Endometrium (tissue), 2 donors: ENCODE measurements around the gene GSTT2.
"Not testable (repeated sequence)": the region's sequence is repeated elsewhere in the genome, so short reads cannot be mapped to it uniquely, and the experiment has no call there.

Experiments used
- FAIRE-seq: peaks from 2 replicates; lab custom pipeline; 2012; peaks lifted over from hg19 to GRCh38; lab: Jason Lieb, UNC
- donor health status: control.
- donor health status: control.

Gene GSTT2

DNA sequence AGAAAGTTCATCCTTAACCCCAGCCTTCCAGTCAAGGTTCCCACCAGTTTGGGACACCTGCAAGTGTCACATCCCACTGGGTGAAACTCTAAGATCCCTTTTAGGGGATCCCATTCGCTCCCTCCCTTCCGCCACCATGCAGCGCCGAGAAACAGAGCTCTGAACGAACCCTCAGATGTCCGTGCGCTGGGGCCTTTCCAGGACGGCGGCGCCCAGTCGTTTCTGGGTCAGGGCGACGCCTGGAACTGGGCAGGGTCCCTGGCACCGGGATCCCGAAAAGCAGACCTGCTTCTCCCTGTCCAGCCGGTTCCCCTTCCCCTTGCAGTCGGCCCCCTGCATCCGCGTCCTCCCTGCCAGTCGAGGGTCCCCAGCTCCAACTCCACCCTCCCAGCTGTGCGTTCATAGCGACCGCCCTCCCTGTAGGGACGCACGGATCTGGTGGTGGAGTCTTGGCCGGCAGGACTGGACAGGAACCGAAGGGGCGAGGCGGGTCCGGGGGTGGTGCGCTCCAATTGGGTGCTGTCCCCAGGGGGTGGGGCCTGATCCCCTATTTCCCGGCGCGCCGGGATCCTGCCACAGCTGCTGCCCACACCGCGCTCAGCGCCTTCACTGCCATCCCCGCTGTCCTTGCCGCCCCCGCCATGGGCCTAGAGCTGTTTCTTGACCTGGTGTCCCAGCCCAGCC is at the start of gene GSTT2:
TSS of gene GSTT2 (plus strand) at position 578 of the 684 bp plus-strand sequence.
- peak; percentile 70 for FAIRE-seq

DNA sequence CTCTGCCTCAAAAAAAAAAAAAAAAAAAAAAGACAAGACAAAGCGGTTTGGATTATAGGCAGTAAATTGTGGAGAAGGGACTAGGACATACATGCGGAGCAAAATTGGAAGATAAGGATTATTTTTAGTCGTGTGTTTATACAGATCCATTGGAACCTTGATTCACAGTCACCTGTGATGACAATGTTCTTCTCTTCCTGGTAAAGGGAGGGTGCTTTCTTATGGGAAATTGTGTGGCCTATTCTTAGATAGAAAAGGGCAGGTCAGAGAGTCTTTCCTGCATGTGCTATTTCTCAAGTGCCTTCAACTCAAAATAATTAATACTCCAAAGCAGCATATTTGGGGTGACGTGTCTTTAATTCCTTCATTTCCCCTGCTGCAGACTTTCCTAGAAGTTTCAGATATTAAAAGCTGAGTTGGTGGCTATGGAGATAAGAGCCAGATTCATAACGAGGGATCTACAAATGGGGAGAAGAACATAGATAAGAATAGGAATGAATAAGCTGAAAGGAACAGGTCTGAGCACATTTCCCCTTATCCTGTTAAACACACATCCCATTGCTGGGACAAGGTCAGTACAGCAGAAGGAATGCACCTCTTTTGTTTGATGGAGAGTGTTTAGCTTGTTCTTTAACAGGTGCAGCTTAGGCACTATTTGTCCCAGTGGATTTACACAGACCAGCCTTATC is 41.5 kb upstream of the GSTT2 start:
- no peak for FAIRE-seq

DNA sequence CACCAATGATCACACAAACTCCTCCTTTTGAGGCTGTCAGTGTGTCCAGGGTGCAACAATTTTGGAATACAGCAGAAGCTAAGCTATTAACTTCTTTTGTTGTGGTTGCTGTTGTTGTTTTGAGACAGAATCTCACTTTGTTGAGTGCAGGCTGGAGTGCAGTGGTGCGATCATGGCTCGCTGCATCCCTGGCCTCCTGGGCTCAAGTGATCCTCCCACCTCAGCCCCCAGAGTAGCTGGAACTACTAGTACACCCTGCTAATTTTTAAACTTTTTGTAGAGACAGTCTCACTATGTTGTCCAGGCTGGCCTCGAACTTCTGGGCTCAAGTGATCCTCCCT is 40.9 kb upstream of the GSTT2 start:
- FAIRE-seq: no peak

- FAIRE-seq: not testable (repeated sequence)
These were observed 39.8 kb upstream of the GSTT2 start for GRCh38 chr22:23940166-23940565.

GRCh38 chr22:23947391-23947790 is 32.5 kb upstream of the GSTT2 start:
- not testable (repeated sequence) for FAIRE-seq

DNA sequence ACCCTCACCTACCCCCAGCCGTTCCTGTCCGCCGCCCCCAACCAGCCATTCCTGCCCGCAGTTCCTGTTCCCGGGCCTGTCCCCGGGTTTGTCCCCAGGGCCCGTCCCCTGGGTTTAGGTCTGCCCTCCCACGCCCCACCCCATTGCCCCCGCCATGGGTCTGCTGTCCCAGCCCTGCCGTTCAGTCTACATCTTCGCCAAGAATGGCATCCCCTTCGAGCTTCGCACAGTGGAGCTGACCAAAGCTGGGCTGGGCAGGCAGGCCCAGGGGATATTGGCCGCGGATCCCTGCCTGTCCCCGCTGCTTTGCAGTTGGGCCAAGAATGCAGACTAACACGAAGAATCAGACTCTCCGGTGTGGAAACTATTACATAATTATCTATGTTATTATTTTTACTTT is 30.2 kb upstream of the GSTT2 start:
- not testable (repeated sequence) for FAIRE-seq

GRCh38 chr22:23951383-23951782 is 28.6 kb upstream of the GSTT2 start:
- not testable (repeated sequence) for FAIRE-seq

DNA sequence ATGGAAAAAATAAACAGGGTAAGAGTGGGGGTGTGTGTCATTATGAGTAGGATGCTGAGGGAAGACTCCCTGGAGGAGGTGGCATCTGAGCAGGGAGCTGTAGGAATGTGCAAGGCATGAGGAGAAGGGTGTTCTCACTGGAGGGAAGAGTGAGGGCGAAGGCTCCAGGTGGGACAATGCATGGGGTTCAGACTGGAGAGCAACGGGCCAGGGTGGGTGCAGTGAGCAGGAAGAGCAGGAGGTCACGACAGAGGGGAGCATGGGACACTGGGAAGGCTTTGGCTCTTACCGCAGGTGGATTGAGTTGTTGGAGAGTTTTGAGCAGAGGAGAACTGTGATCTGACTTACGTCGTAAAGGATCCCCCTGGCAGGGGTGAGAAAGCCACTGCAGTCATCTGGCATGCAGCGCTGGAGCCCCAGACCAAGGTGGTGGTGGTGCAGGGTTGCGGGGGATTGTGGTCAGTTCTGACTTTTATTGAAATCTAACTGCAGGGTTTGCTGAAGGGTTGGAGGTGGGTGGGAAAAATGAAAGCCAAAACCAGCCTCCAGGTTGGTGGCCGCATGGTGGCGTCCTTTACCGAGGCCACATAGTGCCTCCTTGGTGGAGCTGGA is 27.0 kb upstream of the GSTT2 start:
- FAIRE-seq: not testable (repeated sequence)

DNA sequence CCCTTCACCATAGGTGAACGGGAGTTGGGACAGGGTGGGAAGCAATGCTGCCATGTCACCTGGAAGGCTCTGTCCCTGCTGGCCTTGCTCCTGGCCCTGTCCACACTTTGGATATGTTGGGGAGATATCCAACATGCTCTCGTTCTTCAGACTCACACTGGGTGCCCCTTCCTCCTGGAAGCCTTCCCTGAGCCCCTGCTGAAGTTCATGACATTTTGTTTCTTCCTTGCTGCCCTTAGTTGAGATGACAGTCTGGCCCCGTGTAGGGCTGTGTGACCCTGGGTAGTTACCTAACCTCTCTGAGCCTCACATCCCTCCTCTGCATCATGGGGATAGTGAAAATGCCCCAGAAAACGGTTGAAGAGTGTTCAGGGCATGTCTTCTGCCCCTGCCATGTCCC is 26.4 kb upstream of the GSTT2 start:
- not testable (repeated sequence) for FAIRE-seq

DNA sequence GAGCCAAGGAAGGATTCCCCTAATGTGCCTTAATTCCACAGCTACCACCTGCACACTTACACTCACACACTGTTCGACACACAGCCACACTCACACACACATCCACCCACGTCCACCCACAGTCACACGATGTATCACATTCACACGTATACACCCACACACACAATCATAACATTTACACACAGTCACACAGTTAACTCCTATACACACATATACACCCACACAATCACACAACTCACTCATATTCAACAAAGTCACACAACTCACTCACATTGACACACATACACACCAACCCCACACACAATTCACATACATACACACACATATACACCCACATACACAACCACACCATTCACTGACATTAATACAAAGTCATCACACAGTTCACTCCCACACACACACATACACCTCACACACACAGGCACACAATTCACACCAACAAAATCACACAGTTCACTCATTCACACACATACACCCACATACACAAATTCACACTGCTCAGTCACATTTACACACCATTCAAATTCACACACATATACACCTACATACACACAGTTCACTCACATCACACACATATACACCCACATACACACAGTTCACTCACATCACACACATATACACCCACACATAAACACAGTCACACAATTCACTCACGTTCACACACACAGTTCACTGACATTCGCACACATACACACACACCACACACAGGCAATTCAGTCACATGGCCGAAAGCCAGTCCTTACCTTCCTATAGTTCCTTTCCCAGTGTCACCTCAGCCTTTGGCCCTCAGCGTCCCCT is 25.5 kb upstream of the GSTT2 start:
- not testable (repeated sequence) for FAIRE-seq

DNA sequence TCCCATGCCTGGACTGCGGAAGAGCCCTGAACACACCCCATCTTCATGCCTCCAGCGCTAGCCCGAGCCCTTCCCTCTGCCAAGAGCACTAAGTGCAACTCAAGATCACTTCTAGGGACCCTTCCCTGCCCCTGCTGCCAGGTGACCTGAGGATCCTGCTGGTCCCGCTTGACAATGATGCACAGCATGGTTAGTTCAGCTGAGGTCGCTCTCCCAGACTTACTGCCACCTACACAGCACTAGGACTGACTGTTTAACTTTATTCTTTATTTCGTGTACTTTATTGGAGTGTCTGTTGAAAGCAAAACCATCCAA is 25.0 kb upstream of the GSTT2 start:
- not testable (repeated sequence) for FAIRE-seq

DNA sequence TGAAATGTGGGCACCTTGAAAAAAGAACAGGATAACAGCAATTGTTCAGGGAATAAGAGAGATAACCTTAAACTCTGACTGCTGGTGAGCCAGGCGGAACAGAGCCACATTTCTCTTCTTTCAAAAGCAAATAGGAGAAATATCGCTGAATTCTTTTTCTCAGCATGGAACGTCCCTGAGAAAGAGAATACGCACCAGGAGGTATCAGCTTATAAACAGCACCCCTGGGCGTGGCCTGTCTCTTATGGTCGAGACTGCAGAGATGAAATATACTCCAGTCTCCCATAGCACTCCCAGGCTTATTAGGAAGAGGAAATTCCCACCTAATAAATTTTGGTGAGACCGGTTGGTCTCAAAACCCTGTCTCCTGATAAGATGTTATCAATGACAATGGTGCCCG is 24.0 kb upstream of the GSTT2 start:
- FAIRE-seq: not testable (repeated sequence)

GRCh38 chr22:23956301-23956900 is 23.5 kb upstream of the GSTT2 start:
- FAIRE-seq: not testable (repeated sequence)

GRCh38 chr22:23961084-23961771 is 18.7 kb upstream of the GSTT2 start, which contains the start of gene GSTT2B:
TSS of gene GSTT2B (minus strand) at chr22:23961195. CDS start at chr22:23961131, 64 bp downstream.
- FAIRE-seq: peak; percentile 87

DNA sequence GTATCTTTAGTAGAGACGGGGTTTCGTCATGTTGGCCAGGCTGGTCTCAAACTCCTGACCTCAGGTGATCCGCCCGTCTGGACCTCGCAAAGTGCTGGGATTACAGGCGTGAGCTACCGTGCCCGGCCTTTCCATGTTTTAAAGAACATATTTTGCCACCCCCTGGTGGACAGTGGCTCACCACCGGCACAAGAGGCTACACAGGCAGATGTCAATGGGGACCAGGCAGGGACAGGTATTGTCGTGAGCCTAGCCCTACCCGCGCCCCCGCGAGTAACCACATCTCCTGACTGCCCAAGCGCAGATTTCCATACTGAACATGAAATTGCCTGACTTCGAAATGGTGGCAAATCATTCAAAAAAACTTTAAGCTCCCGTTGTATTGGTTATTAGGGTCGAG is 13.8 kb upstream of the GSTT2 start:
- not testable (repeated sequence) for FAIRE-seq

- peak; percentile 99 for FAIRE-seq
These were observed 13.4 kb upstream of the GSTT2 start, which contains the start of gene DDTL for GRCh38 chr22:23966568-23966967. TSS of gene DDTL (plus strand) at chr22:23966888. CDS start at chr22:23966915, 27 bp downstream.

DNA sequence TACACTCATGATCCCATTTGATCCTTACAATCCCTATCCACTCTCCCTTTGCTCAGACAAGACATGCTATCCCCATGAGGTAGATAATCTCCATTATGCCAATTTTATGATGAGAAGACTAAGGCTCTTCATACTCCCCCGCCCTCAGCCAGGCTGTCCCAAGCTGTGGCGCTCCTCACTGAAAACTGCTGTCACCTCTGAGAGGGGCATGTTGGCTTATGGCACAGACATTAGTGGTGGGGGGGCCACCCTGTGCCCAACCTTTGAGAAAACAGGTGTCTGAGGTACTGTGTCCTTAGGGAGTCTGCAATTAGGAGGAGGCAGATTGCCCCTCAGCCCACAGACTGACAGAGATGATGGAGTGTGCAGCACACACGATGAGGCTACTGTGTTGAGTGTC is 10.9 kb upstream of the GSTT2 start:
- no peak for FAIRE-seq

- FAIRE-seq: no peak
These were observed 9.7 kb upstream of the GSTT2 start for GRCh38 chr22:23970201-23970641.

GRCh38 chr22:23970816-23971486 is 9.0 kb upstream of the GSTT2 start:
- FAIRE-seq: no peak

DNA sequence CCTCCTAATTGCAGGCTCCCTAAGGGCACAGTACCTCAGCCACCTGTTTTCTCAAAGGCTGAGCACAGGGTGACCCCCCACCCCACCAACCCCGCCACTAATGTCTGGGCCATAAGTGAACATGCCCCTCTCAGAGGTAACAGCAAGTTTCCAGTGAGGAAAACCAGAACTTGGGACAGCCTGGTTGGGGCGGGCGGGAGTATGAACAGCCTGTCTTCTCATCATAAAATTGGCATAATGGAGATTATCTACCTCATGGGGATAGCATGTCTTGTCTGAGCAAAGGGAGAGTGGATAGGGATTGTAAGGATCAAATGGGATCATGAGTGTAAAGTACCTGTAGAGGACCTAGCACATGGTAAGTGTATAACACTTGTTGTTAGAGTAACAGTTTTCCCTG is 8.0 kb upstream of the GSTT2 start:
- FAIRE-seq: not testable (repeated sequence)

DNA sequence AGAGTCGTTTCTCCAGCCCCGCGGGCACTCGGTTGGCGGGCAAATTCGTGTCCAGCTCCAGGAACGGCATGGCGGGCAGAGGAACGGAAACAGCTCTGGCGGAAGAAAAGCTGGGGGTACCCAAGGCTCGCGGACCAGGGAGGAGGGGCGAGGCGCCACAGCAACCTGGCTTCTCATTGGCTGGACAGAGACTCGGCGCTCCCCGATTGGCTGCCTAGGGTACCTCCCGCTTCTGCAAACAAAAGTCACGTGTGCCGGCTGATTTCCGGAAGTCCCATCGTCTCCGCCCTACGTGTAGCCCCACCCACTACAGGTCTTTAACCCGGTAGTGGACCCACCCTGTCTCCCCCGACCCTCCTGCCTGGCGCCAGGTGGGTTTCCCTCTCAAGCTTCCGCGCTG is 5.6 kb upstream of the GSTT2 start, which contains the start of gene DDT:
TSS of gene DDT (minus strand) at position 97 of the 400 bp plus-strand sequence. CDS start at position 70, 27 bp downstream.
- peak; percentile 97 for FAIRE-seq
